Thoracic aorta (tissue), 2 donors: Measurements from ENCODE around the gene TBC1D7. TPM values are rescaled to one million over a fixed set of nuclear protein-coding genes. Genes with fewer than 3 reads are reported as not detected.

Experiments used
- ATAC-seq: fragments of 150-250 bp; one replicate; pipeline ENCODE4 v1.8.0; 2017; ENCODE audit warnings: low read depth; ENCODE audit not compliant: insufficient number of reproducible peaks, low FRiP score
- DNase-seq: peaks from one replicate; pipeline ENCODE4 v3.0.0-alpha.2; 2020; ENCODE audit warnings: low spot score
- H3K27ac ChIP-seq, 2 donors: fragments of 200-600 bp; sonication (generic); 1 replicate in 1 of 2; 2 replicates in 1 of 2; pipeline ENCODE4 v1.5.1; 2016; ENCODE audit warnings: mild to moderate bottlenecking in 2 of 2, moderate library complexity in 2 of 2
- H3K27me3 ChIP-seq: fragments of 200-600 bp; sonication (generic); replicated peaks from 2 replicates; pipeline ENCODE4 v1.6.0; 2016; ENCODE audit warnings: mild to moderate bottlenecking; ENCODE audit not compliant: insufficient read depth
- H3K36me3 ChIP-seq: fragments of 200-600 bp; sonication (generic); one replicate; pipeline ENCODE4 v1.5.1; 2016
- H3K4me1 ChIP-seq, 2 donors: fragments of 200-600 bp; sonication (generic); 1 replicate in 1 of 2; 2 replicates in 1 of 2; pipeline versions ENCODE4 v1.5.1 to v1.6.0; 2016; ENCODE audit warnings: low read depth in 2 of 2, mild to moderate bottlenecking in 1 of 2; ENCODE audit not compliant: control insufficient read depth in 1 of 2
- H3K4me3 ChIP-seq: fragments of 200-600 bp; sonication (generic); 2 replicates; pipeline ENCODE4 v1.5.1; 2016; ENCODE audit warnings: mild to moderate bottlenecking
- H3K9me3 ChIP-seq: fragments of 200-600 bp; sonication (generic); 2 replicates; pipeline ENCODE4 v1.5.1; 2016
- CTCF ChIP-seq: fragments of 200-600 bp; sonication (generic); IDR thresholded peaks from one replicate; pipeline ENCODE4 v1.5.1; 2019; ENCODE audit warnings: antibody characterized with exemption
- total RNA-seq, 2 donors: library from RNA; depleted of rRNA; stranded (reverse); fragments of >200 nt; gene quantifications; one replicate each; pipeline versions ENCODE4 v1.1.0 to v1.2.3, GENCODE V29; 2016

Gene TBC1D7
- total RNA-seq, 2 donors from 2014 or later: 7.3 to 17.9 TPM

- Histone ChIP-seq H3K4me1 (peaks cover 7 to 38% of the 10 kb centered on the region in 2 donors), H3K36me3 (peaks cover 10% of the 10 kb centered on the region), H3K4me3 (no peak overlapping the region), H3K27ac (peak overlapping the region; percentile 68 to 70), H3K9me3 (no peaks in the 10 kb centered on the region), H3K27me3 (no peaks in the 10 kb centered on the region)
- ATAC-seq (no peak), DNase-seq (no peak)
- TF ChIP-seq CTCF: no peak
Observed at GRCh38 chr6:13267142-13267651, 61.1 kb downstream of the TBC1D7 start.

- no peak overlapping the region for H3K27ac ChIP-seq
- H3K36me3 ChIP-seq: peaks cover 5% of the 10 kb centered on the region
- H3K4me3 ChIP-seq: no peak overlapping the region
- no peak for TF ChIP-seq CTCF
- DNase-seq (no peak), ATAC-seq (no peak)
- peaks cover 0 to 28% of the 10 kb centered on the region in 2 donors for H3K4me1 ChIP-seq
- H3K9me3 ChIP-seq: no peaks in the 10 kb centered on the region
- H3K27me3 ChIP-seq: no peaks in the 10 kb centered on the region
Observed at GRCh38 chr6:13263669-13264068, 64.7 kb downstream of the TBC1D7 start.

- Histone ChIP-seq H3K9me3 (no peaks in the 10 kb centered on the region), H3K27me3 (no peaks in the 10 kb centered on the region), H3K36me3 (peaks cover 5% of the 10 kb centered on the region), H3K27ac (no peak overlapping the region), H3K4me1 (peaks cover 0 to 23% of the 10 kb centered on the region in 2 donors), H3K4me3 (no peak overlapping the region)
- TF ChIP-seq CTCF: no peak
- no peak for ATAC-seq
- no peak for DNase-seq
Observed at GRCh38 chr6:13262302-13263230, 65.8 kb downstream of the TBC1D7 start.

GRCh38 chr6:13261464-13261994, 66.8 kb downstream of the TBC1D7 start:
- Histone ChIP-seq H3K27ac (no peak overlapping the region), H3K36me3 (peaks cover 5% of the 10 kb centered on the region), H3K4me3 (no peak overlapping the region), H3K4me1 (peaks cover 3 to 15% of the 10 kb centered on the region in 2 donors), H3K27me3 (no peaks in the 10 kb centered on the region), H3K9me3 (no peaks in the 10 kb centered on the region)
- ATAC-seq (no peak), DNase-seq (no peak)
- no peak for TF ChIP-seq CTCF

GRCh38 chr6:13260831-13261230, 67.5 kb downstream of the TBC1D7 start:
- Histone ChIP-seq H3K27ac (no peak overlapping the region), H3K27me3 (no peaks in the 10 kb centered on the region), H3K4me3 (no peak overlapping the region), H3K9me3 (no peaks in the 10 kb centered on the region), H3K4me1 (peaks cover 3 to 15% of the 10 kb centered on the region in 2 donors), H3K36me3 (peaks cover 7% of the 10 kb centered on the region)
- no peak for ATAC-seq
- no peak for DNase-seq
- no peak for TF ChIP-seq CTCF
